A549 (cell line): ENCODE data around the gene RCSD1.

ENCODE experiments used
- CTCF ChIP-seq: fragments of >200 bp; sonication (Bioruptor Twin); formaldehyde crosslinking; IDR thresholded peaks from 3 replicates; pipeline ENCODE4 v1.5.1; 2016
- ESRRA ChIP-seq: fragments of 150-350 bp; IDR thresholded peaks from 2 replicates; pipeline ENCODE4 v1.6.1; 2014; ENCODE audit warnings: mild to moderate bottlenecking, low read length, borderline replicate concordance
- JUNB ChIP-seq: fragments of >200 bp; sonication (Bioruptor Twin); formaldehyde crosslinking; IDR thresholded peaks from 2 replicates; pipeline ENCODE4 v1.6.1; 2016
- MAFK ChIP-seq: fragments of 450-650 bp; IDR thresholded peaks from 2 replicates; pipeline ENCODE4 v1.6.1; 2014; ENCODE audit not compliant: partially characterized antibody
- POLR2A ChIP-seq: IDR thresholded peaks from 2 replicates; pipeline ENCODE4 v1.6.1; 2012; ENCODE audit warnings: mild to moderate bottlenecking, low read length
- RAD21 ChIP-seq, 2 experiments: fragments of >200 bp in 1 of 2; sonication (Bioruptor Twin) in 1 of 2; formaldehyde crosslinking in 1 of 2; IDR thresholded peaks in 1 of 2; conservative IDR thresholded peaks in 1 of 2; 2 replicates in 1 of 2; 3 replicates in 1 of 2; pipeline ENCODE4 v1.6.1; 2012 to 2018; ENCODE audit warnings: inconsistent platforms in 1 of 2
- RARB ChIP-seq: fragments of 250-450 bp; sonication (Bioruptor Pico); IDR thresholded peaks from 2 replicates; pipeline ENCODE4 v1.8.0; 2021; ENCODE audit warnings: mild to moderate bottlenecking, moderate library complexity
- SMC3 ChIP-seq: fragments of >200 bp; sonication (Bioruptor Twin); formaldehyde crosslinking; IDR thresholded peaks from 3 replicates; pipeline ENCODE4 v1.6.1; 2018; ENCODE audit warnings: inconsistent platforms
- ZNF302 ChIP-seq: fragments of 250-450 bp; sonication (Bioruptor Pico); IDR thresholded peaks from 2 replicates; pipeline ENCODE4 v1.9.0; 2021; ENCODE audit warnings: inconsistent platforms, mild to moderate bottlenecking, moderate library complexity
- ZSCAN20 ChIP-seq: fragments of 250-450 bp; sonication (Bioruptor Pico); IDR thresholded peaks from 2 replicates; pipeline ENCODE4 v1.8.0; 2022; ENCODE audit warnings: mild to moderate bottlenecking, moderate library complexity
- TF ChIP-seq, protein P1 (sequence below): IDR thresholded peaks from 2 replicates; pipeline ENCODE4 v1.6.1; 2012

- TF ChIP-seq CTCF (no peak), RAD21 (conservative IDR thresholded peaks at IDR 0.05 in 1 of 2, IDR thresholded peaks at IDR 0.05 in 1 of 2) (no peak), MAFK (no peak), ZNF302 (CRISPR knock-in tag) (no peak), ZSCAN20 (CRISPR knock-in tag) (no peak), SMC3 (no peak), JUNB (no peak), RARB (CRISPR knock-in tag) (no peak), POLR2A (no peak), ESRRA (no peak)
- TF ChIP-seq, protein P1, sequence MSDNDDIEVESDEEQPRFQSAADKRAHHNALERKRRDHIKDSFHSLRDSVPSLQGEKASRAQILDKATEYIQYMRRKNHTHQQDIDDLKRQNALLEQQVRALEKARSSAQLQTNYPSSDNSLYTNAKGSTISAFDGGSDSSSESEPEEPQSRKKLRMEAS: no peak
These were observed 44.1 kb downstream of the RCSD1 start for GRCh38 chr1:167674156-167674555.
